ENCODE measurements around the gene NT5DC1. TPM values are rescaled to one million over a fixed set of nuclear protein-coding genes. Genes with fewer than 3 reads are reported as not detected.

NT5DC1 gene
- total and polyA plus RNA-seq, 2 experiments from 2014 or later = 27.0 to 29.8 TPM

DNA sequence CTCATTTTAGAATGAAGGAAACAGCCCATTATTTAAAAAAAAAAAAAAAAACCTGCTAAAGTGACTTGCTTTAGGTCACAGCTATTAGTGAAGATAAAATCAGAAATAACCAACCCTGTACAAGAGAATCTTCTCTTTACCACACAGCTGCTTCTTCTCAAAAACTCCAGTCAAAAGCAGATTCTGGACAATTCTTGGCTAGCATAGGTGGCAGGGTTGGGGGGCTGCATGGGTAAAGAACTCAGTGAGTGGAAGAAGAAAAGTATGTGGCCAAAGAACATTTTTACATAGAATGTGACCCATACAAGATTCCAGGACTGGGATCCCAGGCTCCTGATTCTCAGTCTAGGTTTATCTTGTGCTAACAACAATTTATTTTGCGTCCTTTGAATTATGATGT is 30.6 kb upstream of the NT5DC1 start:
- Histone ChIP-seq H2AFZ (no peak overlapping the region), H4K20me1 (replicated peaks; ENCODE audit: insufficient read depth) (no peaks in the 10 kb centered on the region), H3K4me1 (ENCODE audit: insufficient read depth) (no peaks in the 10 kb centered on the region; the same call in 1 of the 2 replicates), H3K79me2 (replicated peaks; ENCODE audit: insufficient read depth) (no peaks in the 10 kb centered on the region), H3K4me3 (no peak overlapping the region), H3K9me2 (ENCODE audit: insufficient read depth) (no peaks in the 10 kb centered on the region), H3K27ac (ENCODE audit: low read depth) (no peak overlapping the region), H3K4me2 (no peak overlapping the region), H3K27me3 (ENCODE audit: insufficient read depth) (no peaks in the 10 kb centered on the region), H3K36me3 (ENCODE audit: insufficient read depth) (no peaks in the 10 kb centered on the region), H3F3A (replicated peaks; ENCODE audit: low read depth) (no peaks in the 10 kb centered on the region)
- DNase-seq (ENCODE audit: low spot score) = no peak
- Mint-ChIP-seq H3K4me1 (peaks cover 4% of the 10 kb centered on the region), H3K4me3 (no peak overlapping the region), H3K27ac (no peak overlapping the region), H3K36me3 (ENCODE audit: low read depth) (no peaks in the 10 kb centered on the region), H3K27me3 (ENCODE audit: insufficient read depth, low read depth, poor library complexity) (no peaks in the 10 kb centered on the region), H3K9me3 (no peaks in the 10 kb centered on the region)
- TF ChIP-seq, protein P1, sequence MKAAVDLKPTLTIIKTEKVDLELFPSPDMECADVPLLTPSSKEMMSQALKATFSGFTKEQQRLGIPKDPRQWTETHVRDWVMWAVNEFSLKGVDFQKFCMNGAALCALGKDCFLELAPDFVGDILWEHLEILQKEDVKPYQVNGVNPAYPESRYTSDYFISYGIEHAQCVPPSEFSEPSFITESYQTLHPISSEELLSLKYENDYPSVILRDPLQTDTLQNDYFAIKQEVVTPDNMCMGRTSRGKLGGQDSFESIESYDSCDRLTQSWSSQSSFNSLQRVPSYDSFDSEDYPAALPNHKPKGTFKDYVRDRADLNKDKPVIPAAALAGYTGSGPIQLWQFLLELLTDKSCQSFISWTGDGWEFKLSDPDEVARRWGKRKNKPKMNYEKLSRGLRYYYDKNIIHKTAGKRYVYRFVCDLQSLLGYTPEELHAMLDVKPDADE (IDR thresholded peaks at IDR 0.05) = no peak
- TF ChIP-seq ZNF331 (CRISPR knock-in tag; IDR thresholded peaks at IDR 0.05; ENCODE audit: low read depth) (no peak), CREB1 (CRISPR knock-in tag; IDR thresholded peaks at IDR 0.05; ENCODE audit: low read depth) (no peak), EZH2 (IDR thresholded peaks at IDR 0.05; ENCODE audit: low read depth, unreplicated experiment) (no peak), NANOG (IDR thresholded peaks at IDR 0.05; ENCODE audit: borderline replicate concordance) (no peak), EZH2phosphoT487 (IDR thresholded peaks at IDR 0.05; ENCODE audit: unreplicated experiment) (no peak), JUNB (IDR thresholded peaks at IDR 0.05; ENCODE audit: unreplicated experiment) (no peak), STAT1 (IDR thresholded peaks at IDR 0.05; ENCODE audit: unreplicated experiment) (no peak), ZNF114 (CRISPR knock-in tag; IDR thresholded peaks at IDR 0.05) (no peak), POLR2AphosphoS5 (IDR thresholded peaks at IDR 0.05; ENCODE audit: low read depth) (no peak)
- TF ChIP-seq, protein P2, sequence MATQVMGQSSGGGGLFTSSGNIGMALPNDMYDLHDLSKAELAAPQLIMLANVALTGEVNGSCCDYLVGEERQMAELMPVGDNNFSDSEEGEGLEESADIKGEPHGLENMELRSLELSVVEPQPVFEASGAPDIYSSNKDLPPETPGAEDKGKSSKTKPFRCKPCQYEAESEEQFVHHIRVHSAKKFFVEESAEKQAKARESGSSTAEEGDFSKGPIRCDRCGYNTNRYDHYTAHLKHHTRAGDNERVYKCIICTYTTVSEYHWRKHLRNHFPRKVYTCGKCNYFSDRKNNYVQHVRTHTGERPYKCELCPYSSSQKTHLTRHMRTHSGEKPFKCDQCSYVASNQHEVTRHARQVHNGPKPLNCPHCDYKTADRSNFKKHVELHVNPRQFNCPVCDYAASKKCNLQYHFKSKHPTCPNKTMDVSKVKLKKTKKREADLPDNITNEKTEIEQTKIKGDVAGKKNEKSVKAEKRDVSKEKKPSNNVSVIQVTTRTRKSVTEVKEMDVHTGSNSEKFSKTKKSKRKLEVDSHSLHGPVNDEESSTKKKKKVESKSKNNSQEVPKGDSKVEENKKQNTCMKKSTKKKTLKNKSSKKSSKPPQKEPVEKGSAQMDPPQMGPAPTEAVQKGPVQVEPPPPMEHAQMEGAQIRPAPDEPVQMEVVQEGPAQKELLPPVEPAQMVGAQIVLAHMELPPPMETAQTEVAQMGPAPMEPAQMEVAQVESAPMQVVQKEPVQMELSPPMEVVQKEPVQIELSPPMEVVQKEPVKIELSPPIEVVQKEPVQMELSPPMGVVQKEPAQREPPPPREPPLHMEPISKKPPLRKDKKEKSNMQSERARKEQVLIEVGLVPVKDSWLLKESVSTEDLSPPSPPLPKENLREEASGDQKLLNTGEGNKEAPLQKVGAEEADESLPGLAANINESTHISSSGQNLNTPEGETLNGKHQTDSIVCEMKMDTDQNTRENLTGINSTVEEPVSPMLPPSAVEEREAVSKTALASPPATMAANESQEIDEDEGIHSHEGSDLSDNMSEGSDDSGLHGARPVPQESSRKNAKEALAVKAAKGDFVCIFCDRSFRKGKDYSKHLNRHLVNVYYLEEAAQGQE (IDR thresholded peaks at IDR 0.05; ENCODE audit: unreplicated experiment) = no peak
- TF ChIP-seq, protein P3, sequence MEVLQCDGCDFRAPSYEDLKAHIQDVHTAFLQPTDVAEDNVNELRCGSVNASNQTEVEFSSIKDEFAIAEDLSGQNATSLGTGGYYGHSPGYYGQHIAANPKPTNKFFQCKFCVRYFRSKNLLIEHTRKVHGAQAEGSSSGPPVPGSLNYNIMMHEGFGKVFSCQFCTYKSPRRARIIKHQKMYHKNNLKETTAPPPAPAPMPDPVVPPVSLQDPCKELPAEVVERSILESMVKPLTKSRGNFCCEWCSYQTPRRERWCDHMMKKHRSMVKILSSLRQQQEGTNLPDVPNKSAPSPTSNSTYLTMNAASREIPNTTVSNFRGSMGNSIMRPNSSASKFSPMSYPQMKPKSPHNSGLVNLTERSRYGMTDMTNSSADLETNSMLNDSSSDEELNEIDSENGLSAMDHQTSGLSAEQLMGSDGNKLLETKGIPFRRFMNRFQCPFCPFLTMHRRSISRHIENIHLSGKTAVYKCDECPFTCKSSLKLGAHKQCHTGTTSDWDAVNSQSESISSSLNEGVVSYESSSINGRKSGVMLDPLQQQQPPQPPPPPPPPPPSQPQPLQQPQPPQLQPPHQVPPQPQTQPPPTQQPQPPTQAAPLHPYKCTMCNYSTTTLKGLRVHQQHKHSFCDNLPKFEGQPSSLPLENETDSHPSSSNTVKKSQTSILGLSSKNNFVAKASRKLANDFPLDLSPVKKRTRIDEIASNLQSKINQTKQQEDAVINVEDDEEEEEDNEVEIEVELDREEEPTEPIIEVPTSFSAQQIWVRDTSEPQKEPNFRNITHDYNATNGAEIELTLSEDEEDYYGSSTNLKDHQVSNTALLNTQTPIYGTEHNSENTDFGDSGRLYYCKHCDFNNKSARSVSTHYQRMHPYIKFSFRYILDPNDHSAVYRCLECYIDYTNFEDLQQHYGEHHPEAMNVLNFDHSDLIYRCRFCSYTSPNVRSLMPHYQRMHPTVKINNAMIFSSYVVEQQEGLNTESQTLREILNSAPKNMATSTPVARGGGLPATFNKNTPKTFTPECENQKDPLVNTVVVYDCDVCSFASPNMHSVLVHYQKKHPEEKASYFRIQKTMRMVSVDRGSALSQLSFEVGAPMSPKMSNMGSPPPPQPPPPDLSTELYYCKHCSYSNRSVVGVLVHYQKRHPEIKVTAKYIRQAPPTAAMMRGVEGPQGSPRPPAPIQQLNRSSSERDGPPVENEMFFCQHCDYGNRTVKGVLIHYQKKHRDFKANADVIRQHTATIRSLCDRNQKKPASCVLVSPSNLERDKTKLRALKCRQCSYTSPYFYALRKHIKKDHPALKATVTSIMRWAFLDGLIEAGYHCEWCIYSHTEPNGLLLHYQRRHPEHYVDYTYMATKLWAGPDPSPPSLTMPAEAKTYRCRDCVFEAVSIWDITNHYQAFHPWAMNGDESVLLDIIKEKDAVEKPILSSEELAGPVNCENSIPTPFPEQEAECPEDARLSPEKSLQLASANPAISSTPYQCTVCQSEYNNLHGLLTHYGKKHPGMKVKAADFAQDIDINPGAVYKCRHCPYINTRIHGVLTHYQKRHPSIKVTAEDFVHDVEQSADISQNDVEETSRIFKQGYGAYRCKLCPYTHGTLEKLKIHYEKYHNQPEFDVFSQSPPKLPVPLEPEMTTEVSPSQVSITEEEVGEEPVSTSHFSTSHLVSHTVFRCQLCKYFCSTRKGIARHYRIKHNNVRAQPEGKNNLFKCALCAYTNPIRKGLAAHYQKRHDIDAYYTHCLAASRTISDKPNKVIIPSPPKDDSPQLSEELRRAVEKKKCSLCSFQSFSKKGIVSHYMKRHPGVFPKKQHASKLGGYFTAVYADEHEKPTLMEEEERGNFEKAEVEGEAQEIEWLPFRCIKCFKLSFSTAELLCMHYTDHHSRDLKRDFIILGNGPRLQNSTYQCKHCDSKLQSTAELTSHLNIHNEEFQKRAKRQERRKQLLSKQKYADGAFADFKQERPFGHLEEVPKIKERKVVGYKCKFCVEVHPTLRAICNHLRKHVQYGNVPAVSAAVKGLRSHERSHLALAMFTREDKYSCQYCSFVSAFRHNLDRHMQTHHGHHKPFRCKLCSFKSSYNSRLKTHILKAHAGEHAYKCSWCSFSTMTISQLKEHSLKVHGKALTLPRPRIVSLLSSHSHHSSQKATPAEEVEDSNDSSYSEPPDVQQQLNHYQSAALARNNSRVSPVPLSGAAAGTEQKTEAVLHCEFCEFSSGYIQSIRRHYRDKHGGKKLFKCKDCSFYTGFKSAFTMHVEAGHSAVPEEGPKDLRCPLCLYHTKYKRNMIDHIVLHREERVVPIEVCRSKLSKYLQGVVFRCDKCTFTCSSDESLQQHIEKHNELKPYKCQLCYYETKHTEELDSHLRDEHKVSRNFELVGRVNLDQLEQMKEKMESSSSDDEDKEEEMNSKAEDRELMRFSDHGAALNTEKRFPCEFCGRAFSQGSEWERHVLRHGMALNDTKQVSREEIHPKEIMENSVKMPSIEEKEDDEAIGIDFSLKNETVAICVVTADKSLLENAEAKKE (CRISPR knock-in tag; IDR thresholded peaks at IDR 0.05) = no peak
- TF ChIP-seq, protein P4, sequence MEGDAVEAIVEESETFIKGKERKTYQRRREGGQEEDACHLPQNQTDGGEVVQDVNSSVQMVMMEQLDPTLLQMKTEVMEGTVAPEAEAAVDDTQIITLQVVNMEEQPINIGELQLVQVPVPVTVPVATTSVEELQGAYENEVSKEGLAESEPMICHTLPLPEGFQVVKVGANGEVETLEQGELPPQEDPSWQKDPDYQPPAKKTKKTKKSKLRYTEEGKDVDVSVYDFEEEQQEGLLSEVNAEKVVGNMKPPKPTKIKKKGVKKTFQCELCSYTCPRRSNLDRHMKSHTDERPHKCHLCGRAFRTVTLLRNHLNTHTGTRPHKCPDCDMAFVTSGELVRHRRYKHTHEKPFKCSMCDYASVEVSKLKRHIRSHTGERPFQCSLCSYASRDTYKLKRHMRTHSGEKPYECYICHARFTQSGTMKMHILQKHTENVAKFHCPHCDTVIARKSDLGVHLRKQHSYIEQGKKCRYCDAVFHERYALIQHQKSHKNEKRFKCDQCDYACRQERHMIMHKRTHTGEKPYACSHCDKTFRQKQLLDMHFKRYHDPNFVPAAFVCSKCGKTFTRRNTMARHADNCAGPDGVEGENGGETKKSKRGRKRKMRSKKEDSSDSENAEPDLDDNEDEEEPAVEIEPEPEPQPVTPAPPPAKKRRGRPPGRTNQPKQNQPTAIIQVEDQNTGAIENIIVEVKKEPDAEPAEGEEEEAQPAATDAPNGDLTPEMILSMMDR (conservative IDR thresholded peaks at IDR 0.05; ENCODE audit: low read depth in 2 of 2) = no peak
- ATAC-seq = no peak

All from GM23338 (cell line).